A673 (cell line): ENCODE results near the gene HSP90AB1. TPM values are rescaled to one million over a fixed set of nuclear protein-coding genes. Genes with fewer than 3 reads are reported as not detected.

Experiments
- BruUV-seq: library from RNA; stranded (reverse); fragments of 400-500 nt; replicated peaks from 2 replicates; lab custom pipeline; 2021; lab: Mats Ljungman, UMichigan
- CTCF ChIA-PET: fragments of 300-600 bp; sonication (Branson Sonifier 250); formaldehyde crosslinking; loops from one replicate; lab custom pipeline; 2022; ENCODE audit warnings: antibody characterized with exemption; lab: Charles Lee
- POLR2A ChIA-PET: fragments of 300-600 bp; sonication (Branson Sonifier 250); formaldehyde crosslinking; loops from one replicate; lab custom pipeline; 2022; ENCODE audit warnings: antibody characterized with exemption; ENCODE audit not compliant: low non-redundant PET; lab: Charles Lee
- DNase-seq: peaks from one replicate; pipeline ENCODE4 v3.0.0-alpha.2; 2015; ENCODE audit warnings: low spot score
- H3K27ac ChIP-seq: fragments of 200-600 bp; sonication (generic); 2 replicates; pipeline ENCODE4 v1.5.1; 2016; ENCODE audit warnings: mixed run types, low read depth, mild to moderate bottlenecking, mixed read lengths, antibody characterized with exemption, low read length; ENCODE audit not compliant: poor library complexity, severe bottlenecking
- H3K27me3 ChIP-seq: fragments of 200-600 bp; sonication (generic); replicated peaks from 2 replicates; pipeline ENCODE4 v1.6.1; 2017; ENCODE audit warnings: mixed run types, low read depth, mild to moderate bottlenecking, mixed read lengths, antibody characterized with exemption, low read length; ENCODE audit not compliant: insufficient read depth, poor library complexity
- H3K36me3 ChIP-seq: fragments of 200-600 bp; sonication (generic); 2 replicates; pipeline ENCODE4 v1.6.1; 2016; ENCODE audit warnings: mixed run types, mild to moderate bottlenecking, mixed read lengths, antibody characterized with exemption, low read length; ENCODE audit not compliant: insufficient read depth, poor library complexity, severe bottlenecking
- H3K4me1 ChIP-seq: fragments of 200-600 bp; sonication (generic); 2 replicates; pipeline ENCODE4 v1.6.1; 2017; ENCODE audit warnings: mixed run types, mild to moderate bottlenecking, mixed read lengths, antibody characterized with exemption, low read length; ENCODE audit not compliant: insufficient read depth, poor library complexity, severe bottlenecking
- H3K4me3 ChIP-seq: fragments of 200-600 bp; sonication (generic); 2 replicates; pipeline ENCODE4 v1.5.1; 2016; ENCODE audit warnings: low read depth, mixed run types, mild to moderate bottlenecking, mixed read lengths, low read length; ENCODE audit not compliant: poor library complexity, severe bottlenecking
- H3K9me3 ChIP-seq: fragments of 200-600 bp; sonication (generic); 2 replicates; pipeline ENCODE4 v1.6.1; 2016; ENCODE audit warnings: mixed run types, low read depth, mild to moderate bottlenecking, mixed read lengths, antibody characterized with exemption, low read length; ENCODE audit not compliant: poor library complexity, severe bottlenecking
- CTCF ChIP-seq: fragments of 300-800, 200-600 bp; sonication (generic); conservative IDR thresholded peaks from 2 replicates; pipeline ENCODE4 v1.5.1; 2017; ENCODE audit warnings: low read depth, mild to moderate bottlenecking, antibody characterized with exemption, low read length, moderate library complexity, mixed read lengths
- EZH2 ChIP-seq: fragments of 200-600 bp; sonication (generic); IDR thresholded peaks from 2 replicates; pipeline ENCODE4 v1.6.1; 2017; ENCODE audit warnings: borderline replicate concordance, low read depth, mild to moderate bottlenecking, mixed read lengths, antibody characterized with exemption, low read length; ENCODE audit not compliant: poor library complexity, severe bottlenecking
- intact Hi-C: fragments of 100-400 bp; cut with micrococcal nuclease; formaldehyde crosslinking; loops from one replicate; pipeline ENCODE4 v1.10.0; 2022; ENCODE audit not compliant: unreplicated experiment
- total RNA-seq: library from RNA; stranded (reverse); gene quantifications from 2 replicates; pipeline ENCODE4 v1.2.3, GENCODE V29; 2021

The HSP90AB1 gene
- total RNA-seq, 1 experiment from 2014 or later: 1,581 TPM

GRCh38 chr6:44238687-44239350, 8.1 kb upstream of the HSP90AB1 start:
- intact Hi-C loops: loop anchor here (1.0 kb wide), 1 partner anchor 67 kb away; no protein-coding TSS in a partner anchor
- H3K27ac ChIP-seq: no peak overlapping the region
- H3K4me3 ChIP-seq: no peak overlapping the region
- H3K27me3 ChIP-seq: no peaks in the 10 kb centered on the region
- no peaks in the 10 kb centered on the region for H3K9me3 ChIP-seq
- DNase-seq: no peak
- H3K36me3 ChIP-seq: no peaks in the 10 kb centered on the region
- ChIA-PET CTCF (interaction anchor here (1.3 kb wide), 1 partner anchor 13 kb away, joined by 11 read pairs; no protein-coding TSS in a partner anchor), POLR2A (no interaction called here)
- TF ChIP-seq EZH2 (no peak), CTCF (no peak)
- BruUV-seq: no TSS peak
- H3K4me1 ChIP-seq: peaks cover 10% of the 10 kb centered on the region

GRCh38 chr6:44243345-44243744, 3.6 kb upstream of the HSP90AB1 start:
- Histone ChIP-seq H3K9me3 (no peaks in the 10 kb centered on the region), H3K27ac (no peak overlapping the region), H3K4me3 (no peak overlapping the region), H3K4me1 (no peaks in the 10 kb centered on the region), H3K27me3 (no peaks in the 10 kb centered on the region), H3K36me3 (peaks cover 5% of the 10 kb centered on the region)
- TF ChIP-seq CTCF: no peak
- no peak for TF ChIP-seq EZH2
- BruUV-seq: no TSS peak
- intact Hi-C loops: no loop called here
- ChIA-PET CTCF (interaction anchor here (0.7 kb wide), 1 partner anchor 36 kb away, joined by 9 read pairs; no protein-coding TSS in a partner anchor), POLR2A (no interaction called here)
- no peak for DNase-seq

- H3K27me3 ChIP-seq: no peaks in the 10 kb centered on the region
- H3K36me3 ChIP-seq: peaks cover 27% of the 10 kb centered on the region
- ChIA-PET CTCF (no interaction called here), POLR2A (no interaction called here)
- no TSS peak for BruUV-seq
- no peak for DNase-seq
- no peak overlapping the region for H3K27ac ChIP-seq
- H3K4me1 ChIP-seq: peaks cover 19% of the 10 kb centered on the region
- H3K4me3 ChIP-seq: peak overlapping the region; percentile 80
- TF ChIP-seq EZH2 (no peak), CTCF (no peak)
- intact Hi-C loops: no loop called here
- no peaks in the 10 kb centered on the region for H3K9me3 ChIP-seq
Measured at GRCh38 chr6:44245391-44245911, 1.4 kb upstream of the HSP90AB1 start.
